Measurements from ENCODE around the gene BMP10.
A peak's percentile ranks its signal among the peaks of the same experiment; 100 is the strongest.

Gene BMP10

DNA sequence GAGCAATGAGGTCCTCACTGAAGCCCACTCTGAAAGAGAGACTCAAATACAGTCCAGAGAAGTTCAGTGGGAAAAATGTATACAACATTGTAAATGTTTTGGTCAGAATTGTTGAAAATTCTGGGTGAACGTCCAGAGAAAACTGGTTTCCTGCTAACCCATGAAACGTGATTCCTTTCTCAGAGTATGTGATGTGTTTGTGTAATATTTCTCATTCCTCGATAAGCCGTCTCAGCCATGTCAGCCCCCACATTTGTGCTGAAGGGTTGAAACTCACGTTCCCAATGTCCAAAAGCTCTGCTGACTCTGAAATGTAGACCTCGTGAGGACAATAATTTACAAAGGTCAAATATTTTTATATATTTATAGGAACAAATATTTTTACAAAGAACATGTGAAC is 51.6 kb downstream of the BMP10 start:
- DNase-seq (ENCODE audit: low spot score) = no peak

DNA sequence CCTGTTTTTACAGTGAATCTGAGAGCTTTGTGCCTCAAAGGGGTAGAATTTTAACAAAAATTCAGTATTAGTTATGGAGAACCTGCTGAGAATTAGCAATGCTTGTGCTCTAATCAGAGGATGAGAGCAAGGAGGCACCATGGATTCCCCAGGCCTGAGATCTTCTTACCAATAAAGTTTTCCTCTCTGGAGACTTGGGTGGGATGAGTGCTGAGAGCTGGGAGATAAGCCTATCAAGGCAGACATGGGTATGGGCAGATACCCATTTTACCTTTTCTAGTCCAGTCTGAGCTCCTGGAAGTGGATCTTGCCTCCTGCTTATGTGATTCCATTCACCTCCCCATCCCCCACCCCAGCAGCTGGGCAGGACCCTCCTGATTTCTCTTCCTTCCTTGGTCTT is 53.9 kb downstream of the BMP10 start:
- peak; percentile 25 for DNase-seq (ENCODE audit: low spot score)
